ENCODE measurements around the gene ACBD6.

DNA sequence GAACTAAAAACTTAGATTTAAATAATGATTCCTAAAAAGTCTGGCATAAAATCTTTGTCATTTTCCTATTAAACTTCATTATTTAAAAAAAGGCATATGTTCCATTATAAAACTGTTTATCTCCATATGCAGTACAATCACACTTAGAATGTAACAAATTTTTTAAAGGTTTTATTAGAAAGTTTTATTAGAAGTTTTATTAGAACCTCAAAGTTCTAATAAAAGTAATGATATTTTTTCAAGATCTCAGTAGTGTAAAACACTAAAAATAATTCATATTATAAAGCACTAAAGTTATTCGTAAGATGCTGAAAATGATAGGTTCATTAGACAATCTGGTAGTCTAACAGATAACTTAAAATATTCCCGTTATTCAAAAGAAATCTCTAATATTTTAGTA lies 43.6 kb downstream of the ACBD6 start:
- TF ChIP-seq, protein P1, sequence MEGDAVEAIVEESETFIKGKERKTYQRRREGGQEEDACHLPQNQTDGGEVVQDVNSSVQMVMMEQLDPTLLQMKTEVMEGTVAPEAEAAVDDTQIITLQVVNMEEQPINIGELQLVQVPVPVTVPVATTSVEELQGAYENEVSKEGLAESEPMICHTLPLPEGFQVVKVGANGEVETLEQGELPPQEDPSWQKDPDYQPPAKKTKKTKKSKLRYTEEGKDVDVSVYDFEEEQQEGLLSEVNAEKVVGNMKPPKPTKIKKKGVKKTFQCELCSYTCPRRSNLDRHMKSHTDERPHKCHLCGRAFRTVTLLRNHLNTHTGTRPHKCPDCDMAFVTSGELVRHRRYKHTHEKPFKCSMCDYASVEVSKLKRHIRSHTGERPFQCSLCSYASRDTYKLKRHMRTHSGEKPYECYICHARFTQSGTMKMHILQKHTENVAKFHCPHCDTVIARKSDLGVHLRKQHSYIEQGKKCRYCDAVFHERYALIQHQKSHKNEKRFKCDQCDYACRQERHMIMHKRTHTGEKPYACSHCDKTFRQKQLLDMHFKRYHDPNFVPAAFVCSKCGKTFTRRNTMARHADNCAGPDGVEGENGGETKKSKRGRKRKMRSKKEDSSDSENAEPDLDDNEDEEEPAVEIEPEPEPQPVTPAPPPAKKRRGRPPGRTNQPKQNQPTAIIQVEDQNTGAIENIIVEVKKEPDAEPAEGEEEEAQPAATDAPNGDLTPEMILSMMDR (conservative IDR thresholded peaks at IDR 0.05; ENCODE audit: low read length), result no peak
- TF ChIP-seq EZH2phosphoT487 (IDR thresholded peaks at IDR 0.05; ENCODE audit: borderline replicate concordance), result no peak
